Upper lobe of left lung (tissue), 6 donors: Measurements from ENCODE around the gene TMEM139. TPM values are rescaled to one million over a fixed set of nuclear protein-coding genes. Genes with fewer than 3 reads are reported as not detected.

Experiments used
- ATAC-seq, 2 donors: fragments of 200-7000 bp; cut with Tn5 transposase; one replicate each; pipeline ENCODE4 v1.9.1; 2022; ENCODE audit warnings: mild to moderate bottlenecking in 2 of 2, moderate library complexity in 2 of 2; ENCODE audit not compliant: low FRiP score in 2 of 2
- DNase-seq, 2 donors: peaks; one replicate each; pipeline ENCODE4 v3.0.0-alpha.2; 2019 to 2020
- H3K27ac ChIP-seq, 4 donors: fragments of 200-600 bp; sonication (generic); one replicate each; pipeline ENCODE4 v1.5.1; 2016 to 2019
- H3K27me3 ChIP-seq, 4 donors: fragments of 200-600 bp; sonication (generic); one replicate each; pipeline ENCODE4 v1.5.1; 2017 to 2019
- H3K36me3 ChIP-seq, 4 donors: fragments of 200-600 bp; sonication (generic); one replicate each; pipeline ENCODE4 v1.5.1; 2016 to 2019
- H3K4me1 ChIP-seq, 4 donors: fragments of 200-600 bp; sonication (generic); one replicate each; pipeline ENCODE4 v1.5.1; 2018 to 2019
- H3K4me3 ChIP-seq, 4 donors: fragments of 200-600 bp; sonication (generic); one replicate each; pipeline ENCODE4 v1.5.1; 2017 to 2019; ENCODE audit warnings: mild to moderate bottlenecking in 2 of 4, moderate library complexity in 1 of 4
- H3K9me3 ChIP-seq, 4 donors: fragments of 200-600 bp; sonication (generic); one replicate each; pipeline ENCODE4 v1.5.1; 2018 to 2019
- EP300 ChIP-seq, 4 donors: sonication (generic); formaldehyde crosslinking; IDR thresholded peaks; one replicate each; pipeline ENCODE4 v1.5.1; 2017; ENCODE audit warnings: antibody characterized with exemption in 4 of 4, control low read depth in 2 of 4
- POLR2A ChIP-seq, 4 donors: fragments of 450-650 bp; IDR thresholded peaks; one replicate each; pipeline ENCODE4 v1.5.1; 2016 to 2017; ENCODE audit warnings: antibody characterized with exemption in 4 of 4, mild to moderate bottlenecking in 2 of 4
- POLR2AphosphoS5 ChIP-seq, 2 donors: sonication (generic); formaldehyde crosslinking; IDR thresholded peaks; one replicate each; pipeline ENCODE4 v1.5.1; 2017; ENCODE audit warnings: antibody characterized with exemption in 2 of 2
- WGBS, 2 donors: methylation state at CpG; one replicate each; pipeline ENCODE4 v1.1.5; 2017 to 2018; 5-methylcytosine and 5-hydroxymethylcytosine counted together
- total RNA-seq, 6 donors: library from RNA; depleted of rRNA in 4 of 6; stranded (reverse); fragments of >200 nt in 4 of 6; gene quantifications; one replicate each; pipeline versions ENCODE4 v1.1.0 to v1.2.1, GENCODE V29; 2016 to 2021
- TF ChIP-seq, protein P1 (sequence below), 6 experiments: fragments of 450-650 bp in 4 of 6; fragments of 200-600 bp in 2 of 6; sonication (generic) in 2 of 6; IDR thresholded peaks; one replicate each; pipeline ENCODE4 v1.5.1; 2016 to 2019; ENCODE audit warnings: antibody characterized with exemption in 6 of 6
- donor health status: DM: no; HTN: no; CAD: no; lungs with moderate emphysema.
- donor health status: DM: no; HTN: yes; CAD: no; lungs with severe emphysema.

TMEM139 gene
- total RNA-seq, 6 donors from 2014 or later: 13.6 to 52.7 (median 33.0) TPM

DNA sequence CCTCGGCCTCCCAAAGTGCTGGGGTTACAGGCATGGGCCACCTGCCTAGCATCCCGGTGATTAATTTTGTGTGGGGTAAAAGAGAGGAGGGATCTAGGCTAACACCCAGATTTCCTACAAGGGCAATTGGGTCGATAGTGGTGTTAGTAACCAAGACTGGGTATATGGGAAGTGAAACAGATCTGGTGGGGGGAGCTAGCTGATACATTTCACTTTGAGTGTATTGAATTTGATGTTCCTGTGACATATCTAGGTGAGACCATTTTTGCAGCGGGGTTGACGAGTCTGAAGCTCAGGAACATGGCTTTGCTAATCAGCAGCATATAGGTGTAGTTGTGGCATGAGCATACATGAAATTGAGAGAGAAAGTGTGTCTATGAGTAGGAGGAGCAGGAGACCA lies 43.1 kb downstream of the TMEM139 start:
- TF ChIP-seq, protein P1, sequence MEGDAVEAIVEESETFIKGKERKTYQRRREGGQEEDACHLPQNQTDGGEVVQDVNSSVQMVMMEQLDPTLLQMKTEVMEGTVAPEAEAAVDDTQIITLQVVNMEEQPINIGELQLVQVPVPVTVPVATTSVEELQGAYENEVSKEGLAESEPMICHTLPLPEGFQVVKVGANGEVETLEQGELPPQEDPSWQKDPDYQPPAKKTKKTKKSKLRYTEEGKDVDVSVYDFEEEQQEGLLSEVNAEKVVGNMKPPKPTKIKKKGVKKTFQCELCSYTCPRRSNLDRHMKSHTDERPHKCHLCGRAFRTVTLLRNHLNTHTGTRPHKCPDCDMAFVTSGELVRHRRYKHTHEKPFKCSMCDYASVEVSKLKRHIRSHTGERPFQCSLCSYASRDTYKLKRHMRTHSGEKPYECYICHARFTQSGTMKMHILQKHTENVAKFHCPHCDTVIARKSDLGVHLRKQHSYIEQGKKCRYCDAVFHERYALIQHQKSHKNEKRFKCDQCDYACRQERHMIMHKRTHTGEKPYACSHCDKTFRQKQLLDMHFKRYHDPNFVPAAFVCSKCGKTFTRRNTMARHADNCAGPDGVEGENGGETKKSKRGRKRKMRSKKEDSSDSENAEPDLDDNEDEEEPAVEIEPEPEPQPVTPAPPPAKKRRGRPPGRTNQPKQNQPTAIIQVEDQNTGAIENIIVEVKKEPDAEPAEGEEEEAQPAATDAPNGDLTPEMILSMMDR (IDR thresholded peaks at IDR 0.05): no peak
- TF ChIP-seq POLR2A (IDR thresholded peaks at IDR 0.05) (no peak), EP300 (IDR thresholded peaks at IDR 0.05) (no peak), POLR2AphosphoS5 (IDR thresholded peaks at IDR 0.05) (no peak)
- ATAC-seq (no peak), DNase-seq (no peak)
- H3K27me3 ChIP-seq: no peaks in the 10 kb centered on the region
- H3K27ac ChIP-seq: no peak overlapping the region
- H3K9me3 ChIP-seq: no peaks in the 10 kb centered on the region
- no peak overlapping the region for H3K4me3 ChIP-seq
- WGBS, 2 donors: 87 to 88% methylated on average over 5 of the region's 5 CpGs
- peaks cover 0 to 2% (median 0%) of the 10 kb centered on the region in 4 donors for H3K4me1 ChIP-seq
- no peaks in the 10 kb centered on the region for H3K36me3 ChIP-seq

DNA sequence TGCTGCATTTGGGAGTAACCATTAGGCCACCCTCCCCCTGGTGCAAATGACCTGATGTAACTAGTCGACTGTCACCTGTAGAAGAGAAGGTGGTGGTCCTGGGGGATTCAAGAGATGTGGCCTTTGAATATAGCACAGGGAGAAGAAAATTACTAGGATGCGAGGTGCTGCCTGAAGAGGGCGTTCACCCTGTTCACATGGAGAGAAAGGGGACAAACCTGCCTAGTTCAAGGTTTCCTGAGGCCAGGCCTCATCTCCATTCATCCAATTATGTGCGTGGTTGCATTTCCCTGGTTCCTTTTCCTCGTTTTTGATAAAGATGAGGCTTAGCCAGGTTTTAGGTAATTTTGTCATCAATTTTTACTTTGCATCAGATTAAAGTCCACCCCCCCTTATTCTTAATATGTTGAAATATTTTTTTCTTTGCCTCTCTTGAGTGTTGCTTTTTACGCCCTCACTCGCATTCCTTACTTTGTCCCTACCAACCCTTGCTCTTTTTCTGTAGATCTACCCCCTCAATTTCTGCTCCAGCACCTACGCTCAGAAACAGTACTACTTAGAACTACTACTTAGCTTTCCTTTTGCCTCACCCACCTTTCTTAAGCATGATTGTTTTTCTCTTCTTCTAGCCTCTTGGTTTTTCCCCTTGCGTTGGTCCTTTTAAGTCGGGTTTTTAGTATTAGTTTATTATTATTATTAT lies 44.9 kb downstream of the TMEM139 start:
- WGBS, 2 donors: 88 to 91% methylated on average over 10 of the region's 10 CpGs
- Histone ChIP-seq H3K36me3 (no peaks in the 10 kb centered on the region), H3K4me3 (no peak overlapping the region), H3K27me3 (no peaks in the 10 kb centered on the region), H3K27ac (no peak overlapping the region), H3K9me3 (no peaks in the 10 kb centered on the region), H3K4me1 (no peaks in the 10 kb centered on the region)
- DNase-seq (no peak), ATAC-seq (no peak)
- no peak for TF ChIP-seq EP300 (IDR thresholded peaks at IDR 0.05)
- TF ChIP-seq POLR2A (IDR thresholded peaks at IDR 0.05): no peak
- TF ChIP-seq, protein P1 (IDR thresholded peaks at IDR 0.05): no peak
- TF ChIP-seq POLR2AphosphoS5 (IDR thresholded peaks at IDR 0.05): no peak

- H3K4me3 ChIP-seq: no peak overlapping the region
- H3K27me3 ChIP-seq: no peaks in the 10 kb centered on the region
- 82 to 84% methylated on average over 8 of the region's 8 CpGs for WGBS, 2 donors
- no peak overlapping the region for H3K27ac ChIP-seq
- ATAC-seq (peak in 1 of 2 donors; percentile 82), DNase-seq (no peak)
- TF ChIP-seq POLR2AphosphoS5 (IDR thresholded peaks at IDR 0.05): no peak
- TF ChIP-seq, protein P1 (IDR thresholded peaks at IDR 0.05): no peak
- TF ChIP-seq EP300 (IDR thresholded peaks at IDR 0.05): no peak
- no peak for TF ChIP-seq POLR2A (IDR thresholded peaks at IDR 0.05)
- no peaks in the 10 kb centered on the region for H3K36me3 ChIP-seq
- H3K9me3 ChIP-seq: no peaks in the 10 kb centered on the region
- H3K4me1 ChIP-seq: no peaks in the 10 kb centered on the region
Measured at GRCh38 chr7:143331179-143331801, 46.5 kb downstream of the TMEM139 start.

GRCh38 chr7:143334244-143334643 lies 49.5 kb downstream of the TMEM139 start:
- ATAC-seq (no peak), DNase-seq (no peak)
- H3K27me3 ChIP-seq: no peaks in the 10 kb centered on the region
- no peak overlapping the region for H3K27ac ChIP-seq
- no peaks in the 10 kb centered on the region for H3K9me3 ChIP-seq
- WGBS, 2 donors: 41 to 73% methylated on average over 1 of the region's 1 CpG
- no peaks in the 10 kb centered on the region for H3K4me1 ChIP-seq
- H3K4me3 ChIP-seq: no peak overlapping the region
- TF ChIP-seq EP300 (IDR thresholded peaks at IDR 0.05) (no peak), POLR2A (IDR thresholded peaks at IDR 0.05) (no peak), POLR2AphosphoS5 (IDR thresholded peaks at IDR 0.05) (no peak)
- TF ChIP-seq, protein P1 (IDR thresholded peaks at IDR 0.05): no peak
- H3K36me3 ChIP-seq: no peaks in the 10 kb centered on the region
